ENCODE data around the gene ZNF503.
"Not testable (repeated sequence)": the region's sequence is repeated elsewhere in the genome, so short reads cannot be mapped to it uniquely, and the experiment has no call there.

ZNF503 gene

GRCh38 chr10:75395066-75395931 lies 6.3 kb downstream of the ZNF503 start:
- DNase-seq (ENCODE audit: low read depth in 2 of 2), result no peak

GRCh38 chr10:75394221-75394620 lies 7.3 kb downstream of the ZNF503 start:
- DNase-seq (ENCODE audit: low read depth in 2 of 2), result no peak

GRCh38 chr10:75392744-75393143 lies 8.8 kb downstream of the ZNF503 start:
- DNase-seq (ENCODE audit: low read depth in 2 of 2), result no peak

GRCh38 chr10:75392271-75392670 lies 9.3 kb downstream of the ZNF503 start:
- no peak for DNase-seq (ENCODE audit: low read depth in 2 of 2)

GRCh38 chr10:75390178-75390577 lies 11.4 kb downstream of the ZNF503 start:
- DNase-seq (ENCODE audit: low read depth in 2 of 2), result no peak

- DNase-seq (ENCODE audit: low read depth in 2 of 2), result no peak
These were observed 13.5 kb downstream of the ZNF503 start for GRCh38 chr10:75388082-75388481.

- no peak for DNase-seq (ENCODE audit: low read depth in 2 of 2)
These were observed 15.4 kb downstream of the ZNF503 start for GRCh38 chr10:75386128-75386527.

- no peak for DNase-seq (ENCODE audit: low read depth in 2 of 2)
These were observed 21.7 kb downstream of the ZNF503 start for GRCh38 chr10:75379817-75380216.

GRCh38 chr10:75379212-75379724 lies 22.3 kb downstream of the ZNF503 start:
- no peak for DNase-seq (ENCODE audit: low read depth in 2 of 2)

- no peak for DNase-seq (ENCODE audit: low read depth in 2 of 2)
These were observed 23.2 kb downstream of the ZNF503 start for GRCh38 chr10:75378379-75378778.

- no peak for DNase-seq (ENCODE audit: low read depth in 2 of 2)
These were observed 23.7 kb downstream of the ZNF503 start for GRCh38 chr10:75377869-75378268.

- DNase-seq (ENCODE audit: low read depth in 2 of 2), result no peak
These were observed 25.7 kb downstream of the ZNF503 start for GRCh38 chr10:75375838-75376237.

GRCh38 chr10:75371010-75371409 lies 30.6 kb downstream of the ZNF503 start:
- no peak for DNase-seq (ENCODE audit: low read depth in 2 of 2)

- not testable (repeated sequence) for DNase-seq (ENCODE audit: low read depth in 2 of 2)
These were observed 31.7 kb downstream of the ZNF503 start for GRCh38 chr10:75369838-75370237.

GRCh38 chr10:75367901-75368300 lies 33.7 kb downstream of the ZNF503 start:
- no peak for DNase-seq (ENCODE audit: low read depth in 2 of 2)

- no peak for DNase-seq (ENCODE audit: low read depth in 2 of 2)
These were observed 34.5 kb downstream of the ZNF503 start for GRCh38 chr10:75367021-75367487.

- DNase-seq (ENCODE audit: low read depth in 2 of 2), result no peak
These were observed 38.1 kb downstream of the ZNF503 start for GRCh38 chr10:75363431-75363830.

- not testable (repeated sequence) for DNase-seq (ENCODE audit: low read depth in 2 of 2)
These were observed 41.7 kb downstream of the ZNF503 start for GRCh38 chr10:75359876-75360275.

- peak; percentile 68 to 73 for DNase-seq (ENCODE audit: low read depth in 2 of 2)
These were observed 42.6 kb downstream of the ZNF503 start for GRCh38 chr10:75358835-75359421.

GRCh38 chr10:75358132-75358531 lies 43.4 kb downstream of the ZNF503 start:
- no peak for DNase-seq (ENCODE audit: low read depth in 2 of 2)

GRCh38 chr10:75357500-75357899 lies 44.1 kb downstream of the ZNF503 start:
- no peak for DNase-seq (ENCODE audit: low read depth in 2 of 2)

GRCh38 chr10:75356484-75356883 lies 45.1 kb downstream of the ZNF503 start:
- no peak for DNase-seq (ENCODE audit: low read depth in 2 of 2)

- DNase-seq (ENCODE audit: low read depth in 2 of 2), result no peak
These were observed 45.9 kb downstream of the ZNF503 start for GRCh38 chr10:75355706-75356105.

Data from fibroblast of skin of left quadriceps (primary cell).